A172 (cell line): ENCODE measurements around the gene GOLPH3L. TPM values are rescaled to one million over a fixed set of nuclear protein-coding genes. Genes with fewer than 3 reads are reported as not detected.
"Not testable (repeated sequence)": the region's sequence is repeated elsewhere in the genome, so short reads cannot be mapped to it uniquely, and the experiment has no call there.

Experiments used
- DNase-seq: peaks from one replicate; pipeline ENCODE4 v3.0.0-alpha.2; 2015; ENCODE audit warnings: low spot score
- total RNA-seq: library from RNA; depleted of rRNA; stranded (reverse); fragments of >200 nt; shearing (Covaris generic); gene quantifications from 2 replicates; pipeline ENCODE4 v1.2.3, GENCODE V29; 2014

Gene GOLPH3L
- total RNA-seq, 1 experiment from 2014 or later, result 10.0 TPM

GRCh38 chr1:150657064-150657463 is 39.9 kb downstream of the GOLPH3L start:
- not testable (repeated sequence) for DNase-seq

- DNase-seq, result not testable (repeated sequence)
These were observed 42.3 kb downstream of the GOLPH3L start for GRCh38 chr1:150654635-150655034.

- no peak for DNase-seq
These were observed 46.8 kb downstream of the GOLPH3L start for GRCh38 chr1:150650193-150650592.

GRCh38 chr1:150649441-150650075 is 47.4 kb downstream of the GOLPH3L start:
- no peak for DNase-seq

- no peak for DNase-seq
These were observed 54.7 kb downstream of the GOLPH3L start for GRCh38 chr1:150642296-150642695.

GRCh38 chr1:150641126-150641815 is 55.7 kb downstream of the GOLPH3L start:
- not testable (repeated sequence) for DNase-seq

GRCh38 chr1:150638430-150638829 is 58.5 kb downstream of the GOLPH3L start:
- DNase-seq, result not testable (repeated sequence)

GRCh38 chr1:150634839-150635622 is 61.9 kb downstream of the GOLPH3L start:
- not testable (repeated sequence) for DNase-seq

- DNase-seq, result peak; percentile 100
These were observed 67.6 kb downstream of the GOLPH3L start, which contains the start of gene ENSA for GRCh38 chr1:150629115-150629928. ENSA (minus strand) TSS chr1:150629612; CDS start chr1:150629470, 142 bp downstream.

- DNase-seq, result no peak
These were observed 68.2 kb downstream of the GOLPH3L start for GRCh38 chr1:150628766-150629114.

GRCh38 chr1:150627826-150628410 is 69.0 kb downstream of the GOLPH3L start:
- peak; percentile 33 for DNase-seq

- DNase-seq, result no peak
These were observed 70.8 kb downstream of the GOLPH3L start for GRCh38 chr1:150626150-150626549.

GRCh38 chr1:150624546-150624945 is 72.4 kb downstream of the GOLPH3L start:
- not testable (repeated sequence) for DNase-seq

GRCh38 chr1:150624134-150624533 is 72.8 kb downstream of the GOLPH3L start:
- not testable (repeated sequence) for DNase-seq

- DNase-seq, result no peak
These were observed 74.5 kb downstream of the GOLPH3L start for GRCh38 chr1:150622303-150622975.

- peak; percentile 52 for DNase-seq
These were observed 75.3 kb downstream of the GOLPH3L start for GRCh38 chr1:150621497-150622302.

GRCh38 chr1:150620919-150621318 is 76.0 kb downstream of the GOLPH3L start:
- no peak for DNase-seq

GRCh38 chr1:150619576-150620509 is 77.1 kb downstream of the GOLPH3L start:
- peak; percentile 98 for DNase-seq
